ENCODE measurements around the gene MYO1H.
A peak's percentile ranks its signal among the peaks of the same experiment; 100 is the strongest.

The MYO1H gene

DNA sequence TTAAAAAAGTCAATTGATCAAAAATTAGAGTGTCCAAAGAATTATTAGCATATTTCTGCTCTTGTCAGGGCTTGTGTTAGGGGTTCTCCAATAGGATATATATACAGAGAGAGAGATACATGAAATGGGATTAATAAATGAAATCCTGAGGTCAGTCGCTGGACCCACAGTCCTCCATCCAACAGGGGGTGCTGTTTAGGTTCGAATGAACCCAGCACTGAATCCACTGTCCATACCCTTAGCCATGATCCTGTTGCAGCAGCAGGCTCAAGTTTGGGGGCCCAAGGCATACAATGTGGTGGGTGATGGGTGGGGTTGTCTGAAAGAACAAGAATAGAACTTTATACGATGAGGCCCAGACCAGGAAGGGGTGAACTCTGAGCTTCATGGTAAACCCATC is 780 bp upstream of the MYO1H start:
- TF ChIP-seq, protein P1, sequence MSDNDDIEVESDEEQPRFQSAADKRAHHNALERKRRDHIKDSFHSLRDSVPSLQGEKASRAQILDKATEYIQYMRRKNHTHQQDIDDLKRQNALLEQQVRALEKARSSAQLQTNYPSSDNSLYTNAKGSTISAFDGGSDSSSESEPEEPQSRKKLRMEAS (IDR thresholded peaks at IDR 0.05; ENCODE audit: low read depth, low read length): no peak
- TF ChIP-seq, protein P2, sequence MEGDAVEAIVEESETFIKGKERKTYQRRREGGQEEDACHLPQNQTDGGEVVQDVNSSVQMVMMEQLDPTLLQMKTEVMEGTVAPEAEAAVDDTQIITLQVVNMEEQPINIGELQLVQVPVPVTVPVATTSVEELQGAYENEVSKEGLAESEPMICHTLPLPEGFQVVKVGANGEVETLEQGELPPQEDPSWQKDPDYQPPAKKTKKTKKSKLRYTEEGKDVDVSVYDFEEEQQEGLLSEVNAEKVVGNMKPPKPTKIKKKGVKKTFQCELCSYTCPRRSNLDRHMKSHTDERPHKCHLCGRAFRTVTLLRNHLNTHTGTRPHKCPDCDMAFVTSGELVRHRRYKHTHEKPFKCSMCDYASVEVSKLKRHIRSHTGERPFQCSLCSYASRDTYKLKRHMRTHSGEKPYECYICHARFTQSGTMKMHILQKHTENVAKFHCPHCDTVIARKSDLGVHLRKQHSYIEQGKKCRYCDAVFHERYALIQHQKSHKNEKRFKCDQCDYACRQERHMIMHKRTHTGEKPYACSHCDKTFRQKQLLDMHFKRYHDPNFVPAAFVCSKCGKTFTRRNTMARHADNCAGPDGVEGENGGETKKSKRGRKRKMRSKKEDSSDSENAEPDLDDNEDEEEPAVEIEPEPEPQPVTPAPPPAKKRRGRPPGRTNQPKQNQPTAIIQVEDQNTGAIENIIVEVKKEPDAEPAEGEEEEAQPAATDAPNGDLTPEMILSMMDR (IDR thresholded peaks at IDR 0.05; ENCODE audit: low read depth, low read length): peak; percentile 24
- no peak overlapping the region for H3K4me3 ChIP-seq (ENCODE audit: low read depth, low read length)
- DNase-seq (ENCODE audit: low read depth): peak; percentile 36

DNA sequence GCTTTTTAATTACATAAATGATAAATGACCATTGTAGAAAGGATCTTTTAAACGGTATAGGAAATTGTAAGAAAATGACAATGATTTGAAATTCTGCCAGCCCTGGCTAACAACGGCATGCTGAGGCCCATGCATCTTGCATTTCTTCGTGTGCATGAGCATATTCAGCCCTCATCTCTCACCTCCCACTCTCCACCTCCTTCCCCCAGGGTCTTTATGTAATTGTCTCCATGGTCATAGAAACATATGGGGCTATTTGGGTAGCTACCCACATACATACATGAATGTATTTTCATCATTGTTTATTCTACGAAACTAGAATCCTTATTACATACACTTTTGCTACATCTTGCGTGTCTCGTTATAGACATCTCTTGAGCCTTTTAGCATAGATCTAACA is 4.5 kb downstream of the MYO1H start:
- no peak for DNase-seq (ENCODE audit: low read depth)
- TF ChIP-seq, protein P2 (IDR thresholded peaks at IDR 0.05; ENCODE audit: low read depth, low read length): no peak
- TF ChIP-seq MYC (IDR thresholded peaks at IDR 0.05; ENCODE audit: low read depth, low read length) (no peak), POLR2A (IDR thresholded peaks at IDR 0.05; ENCODE audit: extremely low read depth, insufficient read length) (no peak)
- TF ChIP-seq, protein P1 (IDR thresholded peaks at IDR 0.05; ENCODE audit: low read depth, low read length): no peak
- H3K4me3 ChIP-seq (ENCODE audit: low read depth, low read length): no peak overlapping the region

DNA sequence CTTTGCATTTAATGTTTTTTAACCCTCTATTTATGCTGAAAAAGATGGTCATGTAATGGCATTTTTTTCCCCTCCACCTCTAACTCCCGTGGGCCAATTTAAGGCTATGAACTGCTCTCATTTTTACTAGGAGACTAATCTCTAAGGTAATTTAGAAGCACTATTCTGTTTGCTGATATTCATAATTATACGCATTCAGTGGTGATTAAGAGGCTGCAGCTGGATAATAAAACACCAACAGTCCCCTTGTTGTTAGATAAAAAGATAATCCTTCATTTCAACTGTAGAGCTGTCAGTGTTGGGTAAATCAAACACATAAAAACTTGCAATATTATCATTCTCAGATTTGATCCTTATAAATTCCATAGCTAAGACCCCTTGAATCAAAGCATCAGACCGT is 8.9 kb downstream of the MYO1H start:
- TF ChIP-seq MYC (IDR thresholded peaks at IDR 0.05; ENCODE audit: low read depth, low read length): no peak
- TF ChIP-seq, protein P1 (IDR thresholded peaks at IDR 0.05; ENCODE audit: low read depth, low read length): no peak
- TF ChIP-seq POLR2A (IDR thresholded peaks at IDR 0.05; ENCODE audit: extremely low read depth, insufficient read length): no peak
- TF ChIP-seq, protein P2 (IDR thresholded peaks at IDR 0.05; ENCODE audit: low read depth, low read length): no peak
- DNase-seq (ENCODE audit: low read depth): no peak
- H3K4me3 ChIP-seq (ENCODE audit: low read depth, low read length): no peak overlapping the region

DNA sequence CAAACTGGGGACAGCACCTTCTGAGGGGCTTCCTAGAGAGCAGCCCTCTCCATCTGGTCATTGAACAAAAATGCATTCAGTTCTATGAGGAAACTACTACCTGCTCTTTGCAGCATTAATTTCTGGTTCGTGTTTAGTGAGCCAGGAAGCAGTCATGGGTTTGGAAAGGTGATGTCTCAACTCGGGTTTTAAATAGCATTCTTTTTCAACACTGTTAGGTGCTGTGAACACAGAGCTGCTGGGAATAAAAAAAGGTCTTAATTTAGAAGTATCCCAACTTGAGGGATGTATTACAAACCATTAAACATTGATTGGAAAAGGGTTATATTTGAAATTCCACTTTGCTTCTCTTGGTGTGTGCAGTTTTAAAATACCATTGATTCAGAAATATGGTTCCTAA is 9.3 kb downstream of the MYO1H start:
- no peak for DNase-seq (ENCODE audit: low read depth)
- TF ChIP-seq MYC (IDR thresholded peaks at IDR 0.05; ENCODE audit: low read depth, low read length) (no peak), POLR2A (IDR thresholded peaks at IDR 0.05; ENCODE audit: extremely low read depth, insufficient read length) (no peak)
- TF ChIP-seq, protein P2 (IDR thresholded peaks at IDR 0.05; ENCODE audit: low read depth, low read length): no peak
- TF ChIP-seq, protein P1 (IDR thresholded peaks at IDR 0.05; ENCODE audit: low read depth, low read length): no peak
- H3K4me3 ChIP-seq (ENCODE audit: low read depth, low read length): no peak overlapping the region

DNA sequence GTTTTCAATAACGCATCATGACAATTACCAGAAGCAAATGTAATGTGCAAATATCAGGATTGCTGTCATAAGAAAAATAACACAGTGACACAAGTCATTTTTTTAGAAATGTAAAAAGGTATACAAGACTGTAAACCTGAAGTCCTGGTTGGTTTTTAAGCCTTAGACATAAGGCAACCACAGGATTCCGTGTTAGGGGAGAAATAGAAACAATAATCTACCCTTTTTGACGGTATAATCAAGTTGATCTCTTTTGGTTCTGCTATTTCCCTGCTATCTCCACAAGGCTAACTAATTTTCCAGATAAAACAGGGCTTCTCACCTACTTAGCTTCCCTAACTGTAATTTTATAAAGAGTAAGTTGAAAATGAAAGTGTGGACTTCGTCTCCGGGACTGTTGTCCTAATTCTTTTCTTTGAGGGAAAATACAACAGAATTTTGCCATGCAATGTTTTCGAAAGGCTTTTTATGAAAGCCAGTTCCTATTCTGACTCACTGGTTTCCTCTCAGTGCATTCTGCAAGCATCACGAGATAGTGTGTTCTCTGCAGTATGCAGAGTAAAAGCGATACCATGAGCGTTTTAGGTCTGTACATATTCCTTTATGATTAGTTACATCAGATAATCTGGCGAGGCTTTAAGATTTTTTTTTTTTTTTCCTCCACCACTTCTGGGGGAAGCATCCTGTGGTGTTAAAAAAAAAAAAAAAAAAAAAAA is 10.6 kb downstream of the MYO1H start:
- DNase-seq (ENCODE audit: low read depth): peak; percentile 48
- TF ChIP-seq POLR2A (IDR thresholded peaks at IDR 0.05; ENCODE audit: extremely low read depth, insufficient read length) (no peak), MYC (IDR thresholded peaks at IDR 0.05; ENCODE audit: low read depth, low read length) (no peak)
- TF ChIP-seq, protein P1 (IDR thresholded peaks at IDR 0.05; ENCODE audit: low read depth, low read length): no peak
- TF ChIP-seq, protein P2 (IDR thresholded peaks at IDR 0.05; ENCODE audit: low read depth, low read length): no peak
- peak overlapping the region; percentile 16 for H3K4me3 ChIP-seq (ENCODE audit: low read depth, low read length)
